Esophagus squamous epithelium (tissue), 4 donors: Measurements from ENCODE around the gene CNPPD1.

Experiments
- CTCF ChIP-seq, 6 experiments: fragments of 450-650 bp in 4 of 6; fragments of 200-600 bp in 2 of 6; sonication (generic) in 2 of 6; IDR thresholded peaks; one replicate each; pipeline ENCODE4 v1.5.1; 2016 to 2019; ENCODE audit warnings: antibody characterized with exemption in 6 of 6, mild to moderate bottlenecking in 4 of 6, moderate library complexity in 4 of 6
- POLR2A ChIP-seq, 4 donors: fragments of 450-650 bp; IDR thresholded peaks; one replicate each; pipeline ENCODE4 v1.6.1; 2017; ENCODE audit warnings: antibody characterized with exemption in 4 of 4, mild to moderate bottlenecking in 4 of 4, moderate library complexity in 3 of 4

- no peak for TF ChIP-seq CTCF (IDR thresholded peaks at IDR 0.05)
- no peak for TF ChIP-seq POLR2A (IDR thresholded peaks at IDR 0.05)
These were observed 50.2 kb downstream of the CNPPD1 start for GRCh38 chr2:219126555-219126954.
